Spinal cord (tissue), 10 donors: ENCODE data around the gene CALHM1. TPM values are rescaled to one million over a fixed set of nuclear protein-coding genes. Genes with fewer than 3 reads are reported as not detected.

Experiments used
- DNase-seq, 6 donors: peaks; one replicate each; pipeline versions ENCODE4 v3.0.0 to v3.0.0-alpha.2; 2013 to 2015; ENCODE audit warnings: low spot score in 6 of 6, low read depth in 4 of 6
- H3K27ac ChIP-seq: one replicate; pipeline ENCODE4 v1.5.1; 2013; ENCODE audit warnings: low read depth, low read length, control low read depth
- H3K27me3 ChIP-seq: one replicate; pipeline ENCODE4 v1.6.1; 2013; ENCODE audit warnings: low read length; ENCODE audit not compliant: control insufficient read depth, insufficient read depth
- H3K36me3 ChIP-seq: one replicate; pipeline ENCODE4 v1.6.1; 2013; ENCODE audit warnings: low read length; ENCODE audit not compliant: control insufficient read depth, insufficient read depth
- H3K4me1 ChIP-seq: one replicate; pipeline ENCODE4 v1.6.1; 2013; ENCODE audit warnings: low read length; ENCODE audit not compliant: control insufficient read depth, insufficient read depth
- H3K4me3 ChIP-seq: one replicate; pipeline ENCODE4 v1.5.1; 2013; ENCODE audit warnings: low read depth, low read length, control low read depth
- H3K9me3 ChIP-seq: one replicate; pipeline ENCODE4 v1.6.1; 2013; ENCODE audit warnings: low read length; ENCODE audit not compliant: control insufficient read depth, insufficient read depth
- WGBS: methylation state at CpG from one replicate; pipeline ENCODE4 v1.1.5; 2013; ENCODE audit warnings: missing lambda C conversion rate; ENCODE audit not compliant: insufficient coverage; 5-methylcytosine and 5-hydroxymethylcytosine counted together
- polyA plus RNA-seq, 2 donors: library from polyadenylated mRNA; unstranded; fragments of 120-200 nt; gene quantifications; one replicate each; pipeline ENCODE4 v1.2.1, GENCODE V29; 2013; ENCODE audit not compliant: insufficient read length in 2 of 2
- total RNA-seq, 2 donors: library from RNA; depleted of rRNA in 1 of 2; stranded (reverse); fragments of 120-200 nt in 1 of 2; fragments of >200 nt in 1 of 2; gene quantifications; one replicate each; pipeline versions ENCODE4 v1.2.3 to v1.2.4, GENCODE V29; 2013 to 2014
- donor health status: healthy.

CALHM1 gene
- total and polyA plus RNA-seq, 4 donors: 0.06 to 0.24 (median 0.21) TPM

- 84% methylated on average over 4 of the region's 5 CpGs for WGBS
- peaks cover 27% of the 10 kb centered on the region for H3K4me1 ChIP-seq
- H3K9me3 ChIP-seq: no peaks in the 10 kb centered on the region
- no peak overlapping the region for H3K27ac ChIP-seq
- peaks cover 10% of the 10 kb centered on the region for H3K27me3 ChIP-seq
- no peaks in the 10 kb centered on the region for H3K36me3 ChIP-seq
- DNase-seq: no peak
- H3K4me3 ChIP-seq: no peak overlapping the region
Measured at GRCh38 chr10:103498936-103499638, 40.4 kb upstream of the CALHM1 start.

GRCh38 chr10:103497161-103497915 lies 38.6 kb upstream of the CALHM1 start:
- no peak for DNase-seq
- peaks cover 17% of the 10 kb centered on the region for H3K27me3 ChIP-seq
- 86% methylated on average over 6 of the region's 8 CpGs for WGBS
- no peak overlapping the region for H3K4me3 ChIP-seq
- no peaks in the 10 kb centered on the region for H3K36me3 ChIP-seq
- H3K27ac ChIP-seq: no peak overlapping the region
- H3K4me1 ChIP-seq: peaks cover 20% of the 10 kb centered on the region
- no peaks in the 10 kb centered on the region for H3K9me3 ChIP-seq

- H3K36me3 ChIP-seq: no peaks in the 10 kb centered on the region
- H3K27me3 ChIP-seq: peaks cover 17% of the 10 kb centered on the region
- WGBS: 100% methylated on average over 2 of the region's 3 CpGs
- H3K9me3 ChIP-seq: no peaks in the 10 kb centered on the region
- no peak overlapping the region for H3K27ac ChIP-seq
- no peak overlapping the region for H3K4me3 ChIP-seq
- peaks cover 27% of the 10 kb centered on the region for H3K4me1 ChIP-seq
- DNase-seq: no peak
Measured at GRCh38 chr10:103495321-103495720, 36.6 kb upstream of the CALHM1 start.

DNA sequence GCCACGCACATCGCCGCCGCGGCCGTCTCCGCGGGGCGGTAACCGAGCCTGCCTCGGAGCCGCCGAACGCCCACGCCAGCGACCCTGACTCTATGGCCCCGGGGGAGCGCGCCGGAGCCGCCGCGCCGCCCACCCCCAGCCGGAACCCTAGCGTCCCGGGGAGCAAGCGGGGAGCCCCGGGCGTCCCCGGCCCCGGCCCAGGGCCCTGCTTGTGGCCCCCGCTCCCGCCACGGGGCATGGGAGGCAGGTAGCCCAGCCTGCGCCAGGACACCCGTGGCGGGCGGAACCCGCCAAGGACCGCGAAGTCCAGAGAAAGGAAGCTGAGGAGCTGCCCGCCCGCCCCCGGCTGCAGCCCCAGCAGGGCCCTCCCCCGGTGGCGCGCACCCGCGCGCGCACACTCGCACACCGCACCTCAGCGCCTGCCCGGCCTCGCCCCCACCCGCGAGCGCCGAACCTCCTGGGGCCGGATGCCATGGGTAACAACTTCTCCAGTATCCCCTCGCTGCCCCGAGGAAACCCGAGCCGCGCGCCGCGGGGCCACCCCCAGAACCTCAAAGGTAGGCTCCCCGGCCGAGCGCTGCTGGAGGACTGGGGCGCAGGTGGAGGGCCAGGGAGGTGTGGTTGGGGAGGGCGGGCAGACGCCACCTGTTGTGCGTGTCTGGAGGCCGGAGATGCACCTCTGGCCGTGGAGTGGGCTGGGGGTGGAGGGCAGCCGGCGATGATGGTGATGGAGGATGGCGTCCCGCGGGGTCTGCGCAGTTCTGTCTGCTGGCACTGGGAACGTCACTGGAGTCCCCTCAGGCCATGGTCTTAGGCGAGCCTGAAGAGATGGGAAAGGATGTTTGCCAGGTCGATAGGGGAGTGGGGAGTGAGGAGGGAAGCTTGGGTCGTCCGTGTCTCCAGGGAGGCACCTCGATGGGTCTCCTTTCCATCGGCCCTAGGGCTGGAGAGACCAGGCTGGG lies 35.5 kb upstream of the CALHM1 start:
- Histone ChIP-seq H3K4me3 (peak overlapping the region; percentile 57), H3K9me3 (no peaks in the 10 kb centered on the region), H3K27me3 (peaks cover 17% of the 10 kb centered on the region), H3K27ac (peak overlapping the region; percentile 40), H3K4me1 (peaks cover 27% of the 10 kb centered on the region), H3K36me3 (no peaks in the 10 kb centered on the region)
- DNase-seq: peak in 2 of 6 donors; percentile 54 to 65
- WGBS: under 1% methylated on average over 79 of the region's 92 CpGs

DNA sequence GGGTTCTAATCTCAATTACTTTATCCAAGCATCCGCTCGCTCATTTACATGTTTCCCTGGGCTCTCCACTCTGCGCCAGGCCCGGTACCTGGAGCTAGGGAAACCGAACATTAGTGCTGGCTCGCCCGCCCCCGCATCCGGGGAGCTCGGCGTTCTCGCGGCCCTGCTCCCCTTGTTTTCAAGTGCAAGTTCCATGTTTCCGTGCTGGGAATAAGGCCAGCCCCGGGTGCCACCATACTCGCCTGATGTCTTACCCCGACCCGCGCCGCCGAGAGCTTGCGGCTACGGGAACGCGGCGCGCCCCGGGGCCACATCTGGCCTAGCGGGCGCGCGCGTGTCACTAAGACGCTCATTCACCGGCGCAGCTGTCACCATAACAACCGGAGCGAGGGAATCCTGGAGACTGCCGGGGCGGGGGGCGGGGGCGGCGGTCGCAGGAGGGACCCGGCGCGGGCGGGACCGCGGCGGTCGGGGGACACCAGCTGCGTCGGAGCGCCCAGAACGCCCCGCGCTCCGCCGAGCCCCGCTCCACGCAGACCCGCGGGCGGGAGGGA lies 34.7 kb upstream of the CALHM1 start, which contains the start of gene NEURL1:
Gene NEURL1, plus strand, starts transcription at position 344 of the 554 bp plus-strand sequence. CDS start 683 bp downstream, outside the sequence.
- Histone ChIP-seq H3K9me3 (no peaks in the 10 kb centered on the region), H3K27me3 (peaks cover 17% of the 10 kb centered on the region), H3K36me3 (no peaks in the 10 kb centered on the region), H3K4me3 (peak within 1 kb of the TSS; percentile 57), H3K27ac (peak within 1 kb of the TSS; percentile 61), H3K4me1 (peaks cover 27% of the 10 kb centered on the region)
- 1% methylated on average over 65 of the region's 65 CpGs for WGBS
- DNase-seq: peak in 4 of 6 donors; percentile 66 to 95 (median 80)

DNA sequence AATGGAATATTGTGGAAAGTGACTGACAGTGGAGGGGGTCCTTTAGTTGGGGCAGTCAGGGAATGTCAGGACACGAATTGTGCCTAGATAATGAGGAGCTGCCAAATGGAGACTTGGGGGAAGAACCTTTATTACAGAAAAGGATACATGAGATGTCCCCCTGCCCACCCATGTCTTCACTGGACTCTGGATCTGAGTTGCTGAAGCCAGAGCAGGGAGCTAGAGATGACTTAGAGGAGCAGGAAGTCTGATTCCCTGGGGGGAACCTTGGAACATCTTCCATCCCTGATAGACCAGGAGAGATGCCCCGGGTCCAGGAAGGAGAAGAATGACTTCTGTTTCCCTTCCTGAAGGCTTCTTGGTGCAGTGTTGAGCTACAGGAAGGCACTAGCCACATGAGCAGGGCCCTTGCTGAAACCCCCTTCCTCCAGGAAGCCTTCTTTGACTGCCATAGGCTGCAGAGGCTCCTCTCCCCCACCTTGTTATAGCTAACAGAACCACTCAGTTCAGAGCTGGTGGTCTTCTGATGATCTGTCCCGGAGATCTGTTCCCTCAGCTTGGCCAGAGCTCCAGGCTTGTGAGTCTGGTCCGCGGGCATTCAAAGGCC lies 34.1 kb upstream of the CALHM1 start:
- H3K9me3 ChIP-seq: no peaks in the 10 kb centered on the region
- no peak overlapping the region for H3K27ac ChIP-seq
- H3K27me3 ChIP-seq: peaks cover 17% of the 10 kb centered on the region
- 51% methylated on average over 4 of the region's 5 CpGs for WGBS
- H3K36me3 ChIP-seq: no peaks in the 10 kb centered on the region
- H3K4me3 ChIP-seq: peak overlapping the region; percentile 41
- H3K4me1 ChIP-seq: peaks cover 27% of the 10 kb centered on the region
- DNase-seq: no peak

GRCh38 chr10:103491729-103492364 lies 33.1 kb upstream of the CALHM1 start:
- Histone ChIP-seq H3K4me1 (peaks cover 27% of the 10 kb centered on the region), H3K36me3 (no peaks in the 10 kb centered on the region), H3K9me3 (no peaks in the 10 kb centered on the region), H3K27ac (no peak overlapping the region), H3K27me3 (peaks cover 17% of the 10 kb centered on the region), H3K4me3 (no peak overlapping the region)
- WGBS: 49% methylated on average over 5 of the region's 7 CpGs
- peak in 2 of 6 donors; percentile 52 to 54 for DNase-seq

DNA sequence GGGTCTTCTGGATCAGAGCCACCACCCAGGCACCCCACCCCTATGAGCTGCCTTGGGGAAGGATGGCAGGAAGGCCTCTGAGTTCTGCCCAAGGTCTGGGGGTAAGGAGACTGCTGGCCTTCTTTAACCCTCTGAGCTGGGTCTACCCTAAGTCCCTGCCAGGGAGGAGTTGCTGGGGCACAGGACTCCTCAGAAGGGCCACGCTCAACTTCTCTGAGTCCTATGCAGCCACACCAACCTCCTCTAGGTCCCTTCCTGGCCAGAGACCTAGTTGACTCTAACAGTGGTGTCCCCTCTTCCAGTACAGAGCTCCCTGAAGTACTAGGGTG lies 32.2 kb upstream of the CALHM1 start:
- 83% methylated on average over 1 of the region's 1 CpG for WGBS
- H3K9me3 ChIP-seq: no peaks in the 10 kb centered on the region
- no peak for DNase-seq
- no peak overlapping the region for H3K4me3 ChIP-seq
- H3K4me1 ChIP-seq: peaks cover 27% of the 10 kb centered on the region
- H3K27me3 ChIP-seq: peaks cover 17% of the 10 kb centered on the region
- H3K36me3 ChIP-seq: no peaks in the 10 kb centered on the region
- H3K27ac ChIP-seq: no peak overlapping the region
